Sciatic nerve (tissue), 2 donors: ENCODE results near the gene TIGD7. TPM values are rescaled to one million over a fixed set of nuclear protein-coding genes. Genes with fewer than 3 reads are reported as not detected.

Experiments used
- ATAC-seq: fragments of 200-7000 bp; cut with Tn5 transposase; one replicate; pipeline ENCODE4 v1.9.1; 2020; ENCODE audit warnings: mild to moderate bottlenecking, moderate library complexity
- DNase-seq: peaks from one replicate; pipeline ENCODE4 v3.0.0-alpha.2; 2020; ENCODE audit warnings: low spot score
- intact Hi-C: fragments of 100-400 bp; cut with DNase I; formaldehyde crosslinking; loops from one replicate; pipeline ENCODE4 v1.14.2; 2022
- total RNA-seq: library from RNA; stranded (reverse); fragmentation: NEBNext Ultra II Directional; extraction: Animal tissue kit (Norgen Biotek cat#: 25700); gene quantifications from one replicate; pipeline ENCODE4 v1.2.1, GENCODE V29; 2021
- donor health status: DM: no; HTN: no; CAD: no.
- donor health status: DM: no; HTN: no; CAD: no.

The TIGD7 gene
- total RNA-seq, 1 donor from 2014 or later, result 9.9 TPM

GRCh38 chr16:3254309-3254708 is 50.9 kb downstream of the TIGD7 start:
- ATAC-seq, result no peak

GRCh38 chr16:3252967-3253366 is 52.3 kb downstream of the TIGD7 start:
- intact Hi-C loops, result no loop called here
- DNase-seq (no peak), ATAC-seq (no peak)

More at GRCh38 chr16:3254309-3254708, 50.9 kb downstream of the TIGD7 start:
- DNase-seq, result no peak
- intact Hi-C loops, result no loop called here

- ATAC-seq, result no peak
- intact Hi-C loops, result no loop called here
- DNase-seq, result no peak
These were observed 55.8 kb downstream of the TIGD7 start for GRCh38 chr16:3249451-3249850.

- ATAC-seq, result no peak
- intact Hi-C loops, result no loop called here
- no peak for DNase-seq
These were observed 56.2 kb downstream of the TIGD7 start for GRCh38 chr16:3249020-3249419.

Other genes starting within 250 kb of the TIGD7 start
- 32.6 TPM for gene IL32, start 239.8 kb downstream of the TIGD7 start, total RNA-seq
- gene ZSCAN10, start 206.1 kb downstream of the TIGD7 start, total RNA-seq, result not detected
- 12.3 TPM for gene ZNF205, start 192.8 kb downstream of the TIGD7 start, total RNA-seq
- 9.0 TPM for gene ZNF213, start 170.4 kb downstream of the TIGD7 start, total RNA-seq
- gene OR1F1, start 117.2 kb downstream of the TIGD7 start, total RNA-seq, result not detected
- 7.4 TPM for gene ZNF200, start 70.3 kb downstream of the TIGD7 start, total RNA-seq
- gene MEFV, start 48.8 kb downstream of the TIGD7 start, total RNA-seq, result 3.0 TPM
- gene ZNF263, start 21.9 kb downstream of the TIGD7 start, total RNA-seq, result 31.4 TPM
- gene ZNF75A, start 67 bp upstream of the TIGD7 start, total RNA-seq, result 33.8 TPM
- gene OR2C1, start 50.5 kb upstream of the TIGD7 start, total RNA-seq, result 0.40 TPM
- gene ZSCAN32, start 95.6 kb upstream of the TIGD7 start, total RNA-seq, result 14.3 TPM
- 10.8 TPM for gene ZNF174, start 95.8 kb upstream of the TIGD7 start, total RNA-seq
- gene ZNF597, start 138.1 kb upstream of the TIGD7 start, total RNA-seq, result 3.2 TPM
- gene NAA60, start 138.2 kb upstream of the TIGD7 start, total RNA-seq, result 41.3 TPM
- not detected for gene C16orf90, start 190.1 kb upstream of the TIGD7 start, total RNA-seq
- gene CLUAP1, start 195.6 kb upstream of the TIGD7 start, total RNA-seq, result 32.7 TPM